ENCODE data around the gene EMX1. TPM values are rescaled to one million over a fixed set of nuclear protein-coding genes. Genes with fewer than 3 reads are reported as not detected.
A peak's percentile ranks its signal among the peaks of the same experiment; 100 is the strongest.

EMX1 gene
- total RNA-seq (not detected), polyA plus RNA-seq (ENCODE audit: insufficient read length in 6 of 6) (under 1 TPM in 5 of 6 donors, not detected in 1; 0.08 to 0.38 (median 0.18) TPM)
- long read RNA-seq, donor 1 = 0 reads
- long read RNA-seq, donor 2 = 0 reads
- long read RNA-seq, donor 3 = 0 reads
- long read RNA-seq, donor 4 = 0 reads
- long read RNA-seq, donor 5 = 0 reads
- long read RNA-seq, donor 6 = 0 reads
- long read RNA-seq, donor 7 = 0 reads
- long read RNA-seq, donor 8 = 0 reads
- long read RNA-seq, donor 9 = 0 reads
- long read RNA-seq, donor 10 = 0 reads
- long read RNA-seq, donor 11, partial matches to known transcripts = 8 of 8 reads
- long read RNA-seq, donor 11, other reads (novel, unspliced or antisense) = 0 of 8 reads
- long read RNA-seq, donor 12, partial matches to known transcripts = 0 of 1 reads
- long read RNA-seq, donor 12, other reads (novel, unspliced or antisense) = 0 of 1 reads

- peak in 2 of 4 donors; percentile 62 to 84 for DNase-seq
- no peaks in the 10 kb centered on the region for H3K9me3 ChIP-seq
- no peak within 1 kb of the TSS for H3K27ac ChIP-seq
- intact Hi-C loops (cut with DNase I) = no loop called here
- peaks cover 13 to 47% of the 10 kb centered on the region in 2 donors for H3K4me1 ChIP-seq
- no peak for TF ChIP-seq CTCF (IDR thresholded peaks at IDR 0.05)
- H3K27me3 ChIP-seq = peaks cover 100% of the 10 kb centered on the region in 2 donors
- H3K4me3 ChIP-seq = peak within 1 kb of the TSS; percentile 17 to 23
- ATAC-seq = peak; percentile 87
- H3K36me3 ChIP-seq = no peaks in the 10 kb centered on the region
These were observed at the start of gene EMX1 for GRCh38 chr2:72917138-72917876. Gene EMX1 (plus strand): TSS chr2:72917519. CDS start chr2:72917853, 334 bp downstream.

GRCh38 chr2:72871060-72871459 lies 46.3 kb upstream of the EMX1 start:
- Histone ChIP-seq H3K4me1 (no peaks in the 10 kb centered on the region), H3K27me3 (peaks cover 0 to 14% of the 10 kb centered on the region in 2 donors), H3K4me3 (no peak overlapping the region), H3K9me3 (peaks cover 0 to 3% of the 10 kb centered on the region in 2 donors), H3K27ac (no peak overlapping the region), H3K36me3 (no peaks in the 10 kb centered on the region)
- ATAC-seq (no peak), DNase-seq (no peak)
- TF ChIP-seq CTCF (IDR thresholded peaks at IDR 0.05) = no peak
- intact Hi-C loops (cut with DNase I) = no loop called here

- Histone ChIP-seq H3K4me3 (no peak overlapping the region), H3K36me3 (no peaks in the 10 kb centered on the region), H3K27ac (no peak overlapping the region), H3K9me3 (peaks cover 0 to 3% of the 10 kb centered on the region in 2 donors), H3K27me3 (peaks cover 0 to 14% of the 10 kb centered on the region in 2 donors), H3K4me1 (no peaks in the 10 kb centered on the region)
- intact Hi-C loops (cut with DNase I) = no loop called here
- TF ChIP-seq CTCF (IDR thresholded peaks at IDR 0.05) = no peak
- no peak for DNase-seq
- ATAC-seq = no peak
These were observed 45.4 kb upstream of the EMX1 start for GRCh38 chr2:72871880-72872279.

GRCh38 chr2:72883356-72883962 lies 33.9 kb upstream of the EMX1 start:
- peaks cover 14 to 17% of the 10 kb centered on the region in 2 donors for H3K4me1 ChIP-seq
- ATAC-seq = no peak
- DNase-seq = peak in 2 of 4 donors; percentile 49 to 68
- peaks cover 5 to 67% of the 10 kb centered on the region in 2 donors for H3K27me3 ChIP-seq
- intact Hi-C loops (cut with DNase I) = no loop called here
- H3K4me3 ChIP-seq = no peak overlapping the region
- no peak overlapping the region for H3K27ac ChIP-seq
- H3K36me3 ChIP-seq = no peaks in the 10 kb centered on the region
- no peaks in the 10 kb centered on the region for H3K9me3 ChIP-seq
- no peak for TF ChIP-seq CTCF (IDR thresholded peaks at IDR 0.05)

Data from left lung (tissue), 14 donors.